ENCODE results near the gene DPP10.

Gene DPP10

DNA sequence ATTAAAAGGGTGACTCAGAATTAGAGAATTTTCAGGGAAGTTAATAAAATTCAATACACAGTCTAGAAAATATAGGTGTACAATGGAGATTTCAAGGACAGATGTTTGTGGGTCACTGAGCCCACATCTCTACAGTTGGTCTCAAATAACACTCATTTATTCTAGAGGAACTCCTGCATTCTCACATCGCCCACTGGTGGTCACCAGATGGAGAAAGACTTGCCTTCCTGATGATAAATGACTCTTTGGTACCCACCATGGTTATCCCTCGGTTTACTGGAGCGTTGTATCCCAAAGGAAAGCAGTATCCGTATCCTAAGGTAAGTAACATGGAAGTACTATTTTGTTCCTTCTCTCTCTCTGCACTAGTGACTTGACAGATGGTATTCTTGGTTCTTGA lies 1297.1 kb downstream of the DPP10 start:
- Histone ChIP-seq H3K27me3 (ENCODE audit: insufficient read depth, low read length, poor library complexity, severe bottlenecking) (no peaks in the 10 kb centered on the region), H4K20me1 (ENCODE audit: insufficient read depth, low read length, poor library complexity, severe bottlenecking) (no peaks in the 10 kb centered on the region), H3K4me2 (ENCODE audit: low read depth, low read length, poor library complexity, severe bottlenecking) (no peak overlapping the region), H3K4me3 (ENCODE audit: low read length, poor library complexity, severe bottlenecking) (no peak overlapping the region), H3K9me2 (replicated peaks; ENCODE audit: low read depth, low read length) (no peaks in the 10 kb centered on the region), H3K4me1 (ENCODE audit: insufficient read depth, low read length, poor library complexity, severe bottlenecking) (no peaks in the 10 kb centered on the region), H3F3A (ENCODE audit: low read depth) (no peaks in the 10 kb centered on the region), H3K79me2 (ENCODE audit: insufficient read depth, low read length) (no peaks in the 10 kb centered on the region), H2AFZ (ENCODE audit: low read length) (no peak overlapping the region), H3K9me3 (ENCODE audit: insufficient read depth, low read depth, low read length) (0 out of 2 replicates have a peak, but pooled peaks cover 3% of the 10 kb centered on the region), H3K36me3 (ENCODE audit: insufficient read depth, low read length) (no peaks in the 10 kb centered on the region), H3K9ac (ENCODE audit: low read depth, low read length, poor library complexity, severe bottlenecking) (no peak overlapping the region)
- no peak for TF ChIP-seq EZH2phosphoT487 (IDR thresholded peaks at IDR 0.05; ENCODE audit: borderline replicate concordance)
- TF ChIP-seq, protein P1, sequence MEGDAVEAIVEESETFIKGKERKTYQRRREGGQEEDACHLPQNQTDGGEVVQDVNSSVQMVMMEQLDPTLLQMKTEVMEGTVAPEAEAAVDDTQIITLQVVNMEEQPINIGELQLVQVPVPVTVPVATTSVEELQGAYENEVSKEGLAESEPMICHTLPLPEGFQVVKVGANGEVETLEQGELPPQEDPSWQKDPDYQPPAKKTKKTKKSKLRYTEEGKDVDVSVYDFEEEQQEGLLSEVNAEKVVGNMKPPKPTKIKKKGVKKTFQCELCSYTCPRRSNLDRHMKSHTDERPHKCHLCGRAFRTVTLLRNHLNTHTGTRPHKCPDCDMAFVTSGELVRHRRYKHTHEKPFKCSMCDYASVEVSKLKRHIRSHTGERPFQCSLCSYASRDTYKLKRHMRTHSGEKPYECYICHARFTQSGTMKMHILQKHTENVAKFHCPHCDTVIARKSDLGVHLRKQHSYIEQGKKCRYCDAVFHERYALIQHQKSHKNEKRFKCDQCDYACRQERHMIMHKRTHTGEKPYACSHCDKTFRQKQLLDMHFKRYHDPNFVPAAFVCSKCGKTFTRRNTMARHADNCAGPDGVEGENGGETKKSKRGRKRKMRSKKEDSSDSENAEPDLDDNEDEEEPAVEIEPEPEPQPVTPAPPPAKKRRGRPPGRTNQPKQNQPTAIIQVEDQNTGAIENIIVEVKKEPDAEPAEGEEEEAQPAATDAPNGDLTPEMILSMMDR (conservative IDR thresholded peaks at IDR 0.05; ENCODE audit: low read length) = no peak

DNA sequence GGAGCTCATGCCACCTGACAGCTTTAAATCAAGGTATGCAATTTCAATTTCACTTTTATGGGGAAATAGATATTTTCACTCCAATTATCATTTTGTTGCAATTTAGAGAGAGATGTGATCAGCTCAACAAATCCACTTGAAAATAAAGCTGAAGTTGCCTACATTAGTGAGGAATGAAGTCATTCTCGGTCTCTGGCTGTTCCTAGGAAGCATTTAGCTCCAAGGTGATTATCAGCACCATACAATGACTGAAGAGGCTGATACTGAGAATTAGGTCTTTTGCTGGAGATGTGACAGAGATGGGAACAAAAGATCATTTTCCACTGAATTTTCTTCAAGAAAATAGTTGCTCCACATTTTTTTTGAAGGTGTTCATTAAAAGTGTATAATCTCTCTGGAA lies 1303.7 kb downstream of the DPP10 start:
- no peaks in the 10 kb centered on the region for H3K9me3 ChIP-seq (ENCODE audit: insufficient read depth, low read depth, low read length)
- H4K20me1 ChIP-seq (ENCODE audit: insufficient read depth, low read length, poor library complexity, severe bottlenecking) = no peaks in the 10 kb centered on the region
- no peaks in the 10 kb centered on the region for H3K27me3 ChIP-seq (ENCODE audit: insufficient read depth, low read length, poor library complexity, severe bottlenecking)
- H3K4me2 ChIP-seq (ENCODE audit: low read depth, low read length, poor library complexity, severe bottlenecking) = no peak overlapping the region
- H3K4me3 ChIP-seq (ENCODE audit: low read length, poor library complexity, severe bottlenecking) = no peak overlapping the region
- H3K4me1 ChIP-seq (ENCODE audit: insufficient read depth, low read length, poor library complexity, severe bottlenecking) = no peaks in the 10 kb centered on the region
- H3K79me2 ChIP-seq (ENCODE audit: insufficient read depth, low read length) = no peaks in the 10 kb centered on the region
- no peak for TF ChIP-seq EZH2phosphoT487 (IDR thresholded peaks at IDR 0.05; ENCODE audit: borderline replicate concordance)
- TF ChIP-seq, protein P1 (conservative IDR thresholded peaks at IDR 0.05; ENCODE audit: low read length) = no peak
- no peaks in the 10 kb centered on the region for H3F3A ChIP-seq (ENCODE audit: low read depth)
- no peaks in the 10 kb centered on the region for H3K9me2 ChIP-seq (replicated peaks; ENCODE audit: low read depth, low read length)
- no peaks in the 10 kb centered on the region for H3K36me3 ChIP-seq (ENCODE audit: insufficient read depth, low read length)
- H3K9ac ChIP-seq (ENCODE audit: low read depth, low read length, poor library complexity, severe bottlenecking) = no peak overlapping the region
- no peak overlapping the region for H2AFZ ChIP-seq (ENCODE audit: low read length)

DNA sequence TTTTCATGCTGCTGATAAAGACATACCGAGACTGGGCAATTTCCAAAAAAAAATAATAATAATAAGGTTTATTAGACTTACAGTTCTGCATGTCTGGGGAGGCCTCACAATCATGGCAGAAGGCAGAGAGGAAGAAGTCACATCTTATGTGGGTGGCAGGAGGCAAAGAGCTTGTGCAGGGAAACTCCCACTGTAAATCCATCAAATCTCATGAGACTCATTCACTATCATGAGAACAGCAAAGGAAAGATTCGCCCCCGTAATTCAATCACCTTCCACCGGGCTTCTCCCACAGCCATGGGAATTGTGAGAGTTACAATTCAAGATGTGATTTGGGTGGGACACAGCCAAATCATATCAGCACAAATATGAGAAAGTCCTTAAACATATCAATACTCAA lies 1314.8 kb downstream of the DPP10 start:
- Histone ChIP-seq H3K4me1 (ENCODE audit: insufficient read depth, low read length, poor library complexity, severe bottlenecking) (no peaks in the 10 kb centered on the region), H3K9me3 (ENCODE audit: insufficient read depth, low read depth, low read length) (no peaks in the 10 kb centered on the region), H3K79me2 (ENCODE audit: insufficient read depth, low read length) (no peaks in the 10 kb centered on the region), H4K20me1 (ENCODE audit: insufficient read depth, low read length, poor library complexity, severe bottlenecking) (no peaks in the 10 kb centered on the region), H3K9ac (ENCODE audit: low read depth, low read length, poor library complexity, severe bottlenecking) (no peak overlapping the region), H3K4me2 (ENCODE audit: low read depth, low read length, poor library complexity, severe bottlenecking) (no peak overlapping the region), H2AFZ (ENCODE audit: low read length) (no peak overlapping the region), H3F3A (ENCODE audit: low read depth) (no peaks in the 10 kb centered on the region), H3K36me3 (ENCODE audit: insufficient read depth, low read length) (no peaks in the 10 kb centered on the region), H3K9me2 (replicated peaks; ENCODE audit: low read depth, low read length) (no peaks in the 10 kb centered on the region), H3K27me3 (ENCODE audit: insufficient read depth, low read length, poor library complexity, severe bottlenecking) (no peaks in the 10 kb centered on the region), H3K4me3 (ENCODE audit: low read length, poor library complexity, severe bottlenecking) (no peak overlapping the region)
- TF ChIP-seq EZH2phosphoT487 (IDR thresholded peaks at IDR 0.05; ENCODE audit: borderline replicate concordance) = no peak
- TF ChIP-seq, protein P1 (conservative IDR thresholded peaks at IDR 0.05; ENCODE audit: low read length) = no peak
